Astrocyte (in vitro differentiated cells and primary cell): ENCODE data around the gene KCNN3.

Experiments
- EZH2 ChIP-seq: IDR thresholded peaks from 2 replicates; pipeline ENCODE4 v1.6.1; 2012; ENCODE audit warnings: mild to moderate bottlenecking, low read length, inconsistent platforms; ENCODE audit not compliant: insufficient read depth
- TF ChIP-seq, protein P1 (sequence below): IDR thresholded peaks from 2 replicates; pipeline ENCODE4 v1.5.1; 2011; ENCODE audit warnings: low read depth, mild to moderate bottlenecking, inconsistent platforms, low read length, moderate library complexity; ENCODE audit not compliant: insufficient read depth

DNA sequence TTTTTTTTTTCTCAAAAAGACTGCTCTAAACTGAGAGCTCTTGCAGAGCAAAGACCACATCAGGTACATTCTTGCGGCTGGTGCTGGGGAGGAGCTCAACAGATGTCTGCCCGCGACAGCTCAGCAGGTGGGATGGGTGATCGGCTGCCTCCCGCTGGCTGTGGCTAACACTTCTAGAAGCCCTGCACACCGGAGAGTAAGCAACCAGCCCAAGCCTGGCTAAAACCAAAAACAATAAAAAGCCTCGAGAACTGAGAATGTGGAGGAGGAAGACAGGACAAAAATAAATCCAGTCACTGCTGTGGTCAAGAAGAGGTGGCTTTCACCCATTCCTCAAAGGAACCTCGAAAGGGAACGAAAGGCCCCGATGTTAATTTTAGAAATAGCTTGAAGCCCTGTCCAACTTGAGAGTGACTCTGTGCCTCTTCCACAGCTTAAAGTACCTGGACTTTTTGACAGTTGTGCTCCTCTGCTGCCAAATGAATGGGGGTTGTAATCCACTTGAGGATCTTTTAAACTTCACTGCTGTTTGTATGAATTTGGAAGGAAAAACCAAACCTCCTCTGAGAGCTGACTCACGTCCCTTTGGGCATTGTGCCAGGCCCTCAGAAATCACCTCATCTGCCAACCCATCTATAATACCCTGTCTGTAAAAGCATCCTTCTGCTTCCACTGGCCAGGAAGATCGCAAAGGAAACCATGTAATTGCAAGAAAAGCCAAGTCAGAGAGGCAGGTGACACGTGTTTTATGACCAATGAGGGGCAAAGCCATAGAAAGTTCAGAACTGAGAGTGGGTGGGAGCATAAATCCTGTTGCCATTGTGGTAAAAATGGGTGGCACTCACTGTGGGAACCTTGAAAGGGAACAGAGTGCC, 78.6 kb downstream of the KCNN3 start:
- TF ChIP-seq, protein P1, sequence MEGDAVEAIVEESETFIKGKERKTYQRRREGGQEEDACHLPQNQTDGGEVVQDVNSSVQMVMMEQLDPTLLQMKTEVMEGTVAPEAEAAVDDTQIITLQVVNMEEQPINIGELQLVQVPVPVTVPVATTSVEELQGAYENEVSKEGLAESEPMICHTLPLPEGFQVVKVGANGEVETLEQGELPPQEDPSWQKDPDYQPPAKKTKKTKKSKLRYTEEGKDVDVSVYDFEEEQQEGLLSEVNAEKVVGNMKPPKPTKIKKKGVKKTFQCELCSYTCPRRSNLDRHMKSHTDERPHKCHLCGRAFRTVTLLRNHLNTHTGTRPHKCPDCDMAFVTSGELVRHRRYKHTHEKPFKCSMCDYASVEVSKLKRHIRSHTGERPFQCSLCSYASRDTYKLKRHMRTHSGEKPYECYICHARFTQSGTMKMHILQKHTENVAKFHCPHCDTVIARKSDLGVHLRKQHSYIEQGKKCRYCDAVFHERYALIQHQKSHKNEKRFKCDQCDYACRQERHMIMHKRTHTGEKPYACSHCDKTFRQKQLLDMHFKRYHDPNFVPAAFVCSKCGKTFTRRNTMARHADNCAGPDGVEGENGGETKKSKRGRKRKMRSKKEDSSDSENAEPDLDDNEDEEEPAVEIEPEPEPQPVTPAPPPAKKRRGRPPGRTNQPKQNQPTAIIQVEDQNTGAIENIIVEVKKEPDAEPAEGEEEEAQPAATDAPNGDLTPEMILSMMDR: no peak
- TF ChIP-seq EZH2: no peak
